NCI-H748 (cell line): ENCODE results near the gene SORCS2.

Source experiments
- DNase-seq: peaks from one replicate; lab custom pipeline; 2025; ENCODE audit not compliant: unreplicated experiment; lab: John Stamatoyannopoulos, UW

The SORCS2 gene

DNA sequence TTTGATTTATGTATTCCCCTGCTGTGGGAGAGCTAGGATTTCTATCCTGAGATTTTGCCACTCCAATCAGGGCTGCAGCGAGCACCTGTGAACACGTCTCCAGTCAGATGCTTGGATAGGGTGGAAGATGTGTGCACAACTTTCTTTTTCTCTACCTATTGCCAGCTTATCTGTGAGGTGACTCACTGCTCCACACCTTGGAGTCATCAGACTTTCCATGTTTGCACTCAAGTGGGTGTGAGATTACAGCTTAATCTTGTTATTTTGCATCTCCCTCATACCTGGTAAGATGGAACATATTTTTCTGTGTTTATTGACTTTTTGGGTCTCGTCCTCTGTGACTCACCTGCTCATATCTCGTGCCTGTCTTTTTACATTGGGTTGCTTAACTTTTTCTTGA lies 210.2 kb downstream of the SORCS2 start:
- no peak for DNase-seq

DNA sequence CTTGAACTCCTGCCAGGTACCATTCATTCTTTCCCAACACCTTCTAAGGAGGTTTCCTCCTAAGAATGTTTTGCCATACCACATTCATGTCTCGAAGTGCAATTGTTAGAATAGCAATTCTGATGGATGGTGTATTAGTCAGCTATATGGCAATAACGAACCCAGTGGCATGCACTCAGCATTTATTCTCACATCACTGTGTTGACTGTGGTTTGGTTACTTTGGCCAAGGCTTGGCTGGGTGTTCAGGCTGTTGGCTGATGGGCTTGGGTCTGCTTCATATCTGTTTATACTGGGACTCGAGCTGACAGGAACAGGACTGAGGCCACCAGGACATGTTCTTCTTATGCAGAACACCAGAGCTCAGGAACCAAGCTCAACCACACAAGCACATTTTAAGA lies 210.7 kb downstream of the SORCS2 start:
- no peak for DNase-seq

DNA sequence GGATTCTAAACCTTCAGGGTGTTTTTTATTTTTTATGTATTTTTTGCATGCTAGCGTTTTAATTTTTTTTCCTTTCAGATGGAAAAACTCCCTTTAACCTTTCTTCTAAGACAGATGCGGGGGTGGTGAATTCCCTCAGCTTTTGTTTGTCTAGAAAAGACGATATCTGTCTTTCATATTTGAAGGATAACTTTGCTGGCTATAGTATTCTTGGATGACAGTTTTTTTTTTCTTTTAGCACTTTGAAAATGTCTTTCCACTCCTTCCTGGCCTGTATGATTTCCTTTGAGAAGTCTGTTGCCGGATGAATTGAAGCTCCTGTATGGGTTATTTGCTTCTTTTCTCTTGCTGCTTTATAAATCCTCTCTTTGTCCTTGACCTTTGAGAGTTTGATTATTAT lies 215.8 kb downstream of the SORCS2 start:
- DNase-seq: no peak

DNA sequence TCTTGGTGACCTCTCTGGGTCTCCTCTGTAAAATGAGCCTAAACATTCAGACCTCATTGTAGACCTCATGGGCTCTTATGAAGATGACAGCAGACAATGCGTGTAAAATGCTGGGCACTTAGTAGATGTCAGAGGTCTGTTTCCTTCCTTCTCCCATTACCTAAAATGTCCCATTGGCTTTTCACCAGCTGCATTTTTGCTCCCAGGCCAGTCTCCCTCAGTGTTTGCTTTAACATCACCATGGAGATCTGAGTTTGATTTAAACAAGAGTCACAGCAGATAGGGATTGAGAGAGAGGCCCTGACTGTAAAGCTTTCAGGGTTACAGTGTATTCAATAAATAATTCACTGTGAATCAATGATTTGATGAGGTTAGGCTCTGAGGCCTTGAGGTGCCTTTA lies 218.1 kb downstream of the SORCS2 start:
- peak; percentile 78 for DNase-seq

- no peak for DNase-seq
Observed at GRCh38 chr4:7411491-7411890, 219.2 kb downstream of the SORCS2 start.

DNA sequence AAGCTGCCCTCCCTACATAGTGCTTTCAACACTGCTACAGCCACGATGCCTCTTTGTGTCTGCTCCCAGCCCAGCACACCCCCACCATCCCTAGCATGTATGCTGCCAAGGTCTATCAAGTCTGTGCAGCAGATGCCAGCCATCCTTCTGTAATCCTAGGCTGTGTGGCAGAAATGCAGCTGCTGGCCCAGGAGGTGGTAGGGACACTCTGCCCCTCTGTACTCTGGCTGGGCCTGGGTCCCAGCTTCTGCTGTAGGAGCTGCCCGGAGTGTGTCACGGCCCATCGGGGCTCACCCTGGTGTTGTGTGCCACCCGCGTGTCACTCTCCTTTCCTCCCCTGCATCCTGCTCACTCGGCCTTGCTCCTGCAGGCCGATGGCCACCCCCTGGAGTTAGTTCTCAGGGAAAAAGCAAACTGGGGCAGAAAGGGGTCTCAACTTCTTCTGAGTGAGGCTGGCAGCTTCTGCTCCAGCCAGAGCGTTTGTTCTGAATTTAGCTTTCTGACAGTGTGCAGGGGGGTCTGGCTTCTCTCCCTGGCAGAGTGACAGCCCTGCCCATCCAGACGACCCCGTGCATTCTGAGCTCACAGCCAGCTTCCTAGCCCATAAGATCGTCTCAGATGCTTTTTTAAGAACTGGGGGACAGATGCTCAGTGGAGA lies 219.7 kb downstream of the SORCS2 start:
- DNase-seq: no peak

- DNase-seq: no peak
Observed at GRCh38 chr4:7412554-7412912, 220.2 kb downstream of the SORCS2 start.

- no peak for DNase-seq
Observed at GRCh38 chr4:7414046-7414445, 221.7 kb downstream of the SORCS2 start.

DNA sequence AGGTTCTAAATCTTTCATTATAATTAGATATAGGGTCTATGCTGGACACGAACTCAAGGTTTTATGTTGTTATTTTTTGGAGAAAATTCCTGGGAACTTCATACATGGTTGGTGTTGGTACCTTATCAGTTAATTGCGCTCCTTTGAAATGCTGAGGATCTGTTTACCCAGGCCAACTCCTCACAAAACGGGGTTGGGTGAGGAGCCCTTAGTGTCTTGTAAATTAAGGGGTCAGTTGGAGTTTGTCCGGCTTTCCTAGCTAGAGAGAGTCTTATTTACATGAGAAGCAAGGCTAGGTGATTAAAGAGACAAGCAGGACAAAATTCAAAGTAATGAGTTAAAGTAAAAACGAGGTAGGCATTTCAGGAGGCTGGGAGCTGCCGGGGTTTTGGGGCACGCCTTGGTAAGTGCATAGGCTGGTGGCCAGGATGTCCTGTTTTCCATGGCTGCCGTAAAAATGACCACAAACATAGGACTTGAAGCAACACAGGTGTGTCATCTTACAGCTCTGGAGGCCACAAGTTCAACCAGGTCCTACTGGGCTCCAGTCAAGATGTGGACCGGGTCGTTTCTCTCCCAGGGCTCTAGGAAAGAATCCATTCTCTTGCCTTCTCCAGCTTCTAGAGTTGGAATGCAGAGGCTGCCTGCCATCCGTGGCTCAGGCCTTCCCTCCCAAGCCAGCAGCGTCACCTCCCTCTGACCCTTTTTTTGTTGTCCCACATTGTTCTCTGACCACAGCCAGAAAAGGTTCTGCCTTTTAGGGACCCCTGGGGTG lies 222.6 kb downstream of the SORCS2 start:
- DNase-seq: no peak

DNA sequence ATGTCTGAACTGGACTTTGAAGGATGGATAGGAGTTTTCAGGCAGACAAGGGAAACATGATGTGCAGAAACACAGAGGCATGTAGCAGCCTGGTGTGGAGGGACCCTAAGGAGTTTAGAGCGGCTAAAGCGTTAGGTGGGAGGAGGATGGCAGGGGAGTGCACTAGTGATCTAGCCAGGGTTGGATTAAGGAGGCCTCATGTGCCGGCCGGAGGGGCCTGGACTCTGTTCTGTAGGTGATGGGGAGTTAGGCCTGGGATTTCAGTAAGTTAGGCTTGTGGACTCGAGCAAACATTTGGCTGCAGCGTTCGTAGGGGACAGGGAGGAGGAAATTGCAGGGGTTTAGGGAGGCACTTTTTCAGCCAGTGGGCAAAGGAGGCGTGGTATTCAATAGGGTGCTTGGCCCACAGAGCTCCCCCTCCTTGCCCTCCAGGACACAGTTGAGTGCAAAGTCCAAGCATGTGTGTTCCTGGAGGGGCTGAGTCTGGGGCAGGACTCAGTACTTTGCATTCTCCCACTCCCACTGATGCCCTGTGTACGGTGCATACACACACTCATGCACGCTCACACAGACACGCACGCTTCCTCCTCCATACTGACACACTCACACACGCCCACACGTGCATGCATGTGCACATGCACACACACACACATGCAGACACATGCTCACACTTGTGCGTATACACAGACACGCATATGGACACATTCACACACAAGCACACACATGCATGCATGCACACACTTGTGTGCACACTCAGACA lies 223.8 kb downstream of the SORCS2 start:
- DNase-seq: no peak

DNA sequence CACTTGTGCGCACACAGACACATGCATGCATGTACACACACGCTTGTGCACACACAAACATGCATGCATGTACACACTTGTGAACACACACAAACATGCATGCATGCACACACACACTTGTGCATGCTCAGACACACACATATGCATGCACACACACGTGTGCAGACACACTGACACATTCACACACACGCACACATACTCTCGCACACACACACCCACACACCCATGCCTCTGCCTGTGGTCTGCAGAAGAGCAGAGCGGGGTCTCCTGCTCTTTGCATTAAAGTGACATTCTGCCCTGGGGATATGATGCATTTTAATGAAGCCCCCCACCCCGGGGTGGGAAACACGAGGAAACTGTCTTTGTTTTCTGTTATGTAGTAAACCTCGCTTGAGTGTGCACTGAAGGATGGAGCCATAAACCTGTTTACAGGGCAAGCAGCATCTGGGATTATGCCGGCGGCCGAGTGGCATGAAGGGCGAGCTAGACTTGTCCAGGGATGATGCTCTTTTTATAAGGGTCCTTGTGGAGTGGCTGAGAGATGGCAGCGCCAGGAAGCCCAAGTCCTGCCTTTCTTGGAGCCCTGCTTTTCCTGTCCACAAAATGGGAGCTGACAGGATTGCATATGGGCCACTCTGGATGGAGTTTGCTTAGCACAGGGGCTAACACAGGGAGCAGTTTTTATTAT lies 224.6 kb downstream of the SORCS2 start:
- no peak for DNase-seq

DNA sequence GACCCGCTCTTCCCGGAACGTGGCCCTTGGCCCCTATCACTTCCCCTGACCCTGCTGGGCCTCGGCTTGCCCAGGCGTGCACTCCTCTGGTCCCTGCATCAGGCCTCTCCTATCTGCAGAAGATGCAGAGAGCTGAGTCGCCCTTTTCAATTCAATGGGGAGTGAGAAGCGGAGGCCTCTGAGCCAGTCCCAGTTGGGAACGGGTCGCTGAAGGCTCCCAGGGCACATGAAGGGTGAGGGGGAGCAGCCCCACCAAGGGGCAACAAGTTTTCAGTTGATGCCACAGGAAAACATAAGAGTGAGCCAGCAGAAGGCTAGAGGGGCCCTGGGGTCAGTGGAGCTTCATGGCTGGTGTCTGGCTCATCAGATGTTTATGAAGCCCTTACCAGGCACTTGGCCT lies 225.3 kb downstream of the SORCS2 start:
- no peak for DNase-seq

GRCh38 chr4:7418131-7418943 lies 226.0 kb downstream of the SORCS2 start:
- DNase-seq: no peak

DNA sequence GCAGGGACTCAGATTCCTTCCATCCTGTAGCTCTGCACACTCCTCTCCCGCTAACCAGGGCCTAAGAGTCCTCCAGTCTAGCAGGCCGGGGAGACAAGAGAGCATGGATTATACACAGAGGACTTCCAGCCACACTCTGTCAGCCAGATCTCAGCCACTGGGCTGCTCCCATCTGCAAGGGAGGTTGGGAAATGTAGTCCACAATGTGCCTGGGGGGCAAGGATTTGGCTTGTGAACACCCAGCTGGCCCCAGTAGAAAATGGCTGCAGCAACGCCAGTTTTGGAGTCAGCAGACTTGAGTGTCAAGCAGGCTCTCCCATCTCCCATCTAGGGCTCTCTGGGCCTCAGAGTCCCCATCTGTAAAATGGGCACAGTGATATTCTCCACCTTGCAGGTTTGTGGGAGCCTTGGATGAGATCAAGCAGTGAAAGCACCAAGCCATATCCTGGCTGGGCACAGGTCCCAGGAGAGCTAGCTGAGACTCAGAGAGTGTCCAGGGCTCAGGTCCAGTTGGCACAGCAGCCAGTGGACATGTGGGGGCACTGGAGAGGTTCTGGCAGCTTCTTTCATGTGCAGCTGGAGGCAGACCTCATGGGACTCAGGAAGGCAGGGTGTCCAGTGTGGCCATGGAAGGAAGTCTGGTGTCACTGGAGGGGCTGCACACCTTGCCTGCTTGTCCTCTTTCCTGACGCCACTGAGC lies 227.8 kb downstream of the SORCS2 start:
- no peak for DNase-seq

- DNase-seq: no peak
Observed at GRCh38 chr4:7420661-7421040, 228.3 kb downstream of the SORCS2 start.

DNA sequence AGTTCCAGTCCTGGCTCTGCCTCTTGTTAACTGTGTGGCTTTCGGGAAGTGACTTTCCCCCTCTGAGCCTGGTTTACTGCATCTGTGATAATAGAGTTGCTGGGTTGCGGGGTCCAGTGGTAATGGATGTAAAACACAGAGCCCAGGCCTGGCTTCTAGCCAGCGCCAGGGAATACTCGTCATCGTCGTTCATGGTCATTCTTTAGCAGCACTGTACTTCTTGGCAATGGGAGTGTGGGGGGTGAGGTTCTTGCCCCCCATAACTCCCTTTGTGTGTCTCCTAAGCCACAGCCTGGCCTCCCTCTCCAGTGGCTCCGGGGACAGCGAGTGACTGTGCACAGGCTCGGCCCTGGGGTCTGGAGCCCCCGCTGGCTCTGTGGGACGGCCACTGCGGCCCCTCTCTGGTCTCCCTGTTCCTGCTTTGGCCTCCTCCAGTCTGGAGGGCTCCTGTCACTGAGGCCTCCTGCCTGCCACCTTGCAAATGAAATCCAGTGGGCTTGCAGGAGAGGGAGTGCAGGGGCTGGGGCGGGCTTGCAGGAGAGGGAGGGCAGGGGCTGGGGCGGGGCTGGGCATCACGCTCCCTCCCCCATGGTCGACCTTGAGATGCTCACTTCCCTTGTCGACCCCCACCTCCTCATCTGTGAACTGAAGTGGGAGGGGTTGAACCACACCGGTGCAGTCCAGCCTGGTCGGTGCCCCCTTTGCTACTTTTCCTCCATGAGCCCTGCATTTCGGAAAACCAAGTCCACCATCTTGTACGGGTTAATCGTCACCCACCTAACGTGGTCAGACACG lies 229.2 kb downstream of the SORCS2 start:
- no peak for DNase-seq

- no peak for DNase-seq
Observed at GRCh38 chr4:7422151-7422897, 230.0 kb downstream of the SORCS2 start.

- no peak for DNase-seq
Observed at GRCh38 chr4:7422898-7423180, 230.5 kb downstream of the SORCS2 start.

GRCh38 chr4:7423391-7423790 lies 231.1 kb downstream of the SORCS2 start:
- no peak for DNase-seq
